Stimulated activated CD4-positive, alpha-beta T cell treated with anti-CD3 and anti-CD28 coated beads, TNF-alpha, amount 100 ng/mL, for 4 hours (primary cell): Measurements from ENCODE around the gene C6orf136.

Experiments
- DNase-seq, 3 experiments: peaks; one replicate each; pipeline ENCODE4 v3.0.0-alpha.2; 2020; ENCODE audit warnings: low read depth in 3 of 3

Gene C6orf136

DNA sequence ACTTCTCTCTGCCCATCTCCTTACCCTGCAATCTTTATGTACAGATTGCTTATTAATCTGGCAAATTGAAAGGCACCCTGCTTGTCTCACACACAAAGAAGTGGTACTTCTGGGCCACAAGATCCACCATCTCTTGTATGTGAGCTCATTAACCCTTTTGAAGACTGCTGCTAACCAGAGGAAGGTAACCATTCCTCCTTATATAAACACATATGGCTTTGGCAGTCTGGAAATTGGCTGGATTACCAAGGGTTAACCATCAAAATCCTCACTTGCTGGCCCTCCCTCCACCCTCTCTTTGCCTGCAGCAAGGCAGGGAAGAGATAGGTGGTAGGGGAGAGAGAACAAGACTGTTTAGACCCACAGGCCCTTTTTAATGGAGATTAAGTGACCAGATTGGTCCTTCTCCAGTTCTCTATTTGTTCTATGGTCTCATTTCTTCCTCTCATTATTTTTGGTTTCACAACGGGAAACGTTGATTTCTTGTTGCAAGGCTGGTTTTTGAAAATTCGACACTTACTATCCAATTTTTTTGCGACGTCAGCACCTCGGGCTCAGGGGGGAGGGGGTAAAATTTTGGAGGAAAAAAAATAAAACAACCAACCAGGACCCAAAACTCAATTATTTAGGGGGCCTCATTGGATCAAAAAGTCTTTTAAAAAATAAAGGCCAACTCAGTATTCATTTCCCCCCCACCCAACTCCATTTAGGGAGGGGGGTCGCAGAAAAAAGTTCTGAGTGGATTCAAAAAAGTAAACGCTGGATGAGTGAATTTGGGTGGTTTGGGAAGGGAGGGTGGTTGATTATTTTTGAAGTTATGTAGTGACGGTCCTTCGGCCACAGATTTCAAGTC lies 30.7 kb upstream of the C6orf136 start:
- DNase-seq = no peak

DNA sequence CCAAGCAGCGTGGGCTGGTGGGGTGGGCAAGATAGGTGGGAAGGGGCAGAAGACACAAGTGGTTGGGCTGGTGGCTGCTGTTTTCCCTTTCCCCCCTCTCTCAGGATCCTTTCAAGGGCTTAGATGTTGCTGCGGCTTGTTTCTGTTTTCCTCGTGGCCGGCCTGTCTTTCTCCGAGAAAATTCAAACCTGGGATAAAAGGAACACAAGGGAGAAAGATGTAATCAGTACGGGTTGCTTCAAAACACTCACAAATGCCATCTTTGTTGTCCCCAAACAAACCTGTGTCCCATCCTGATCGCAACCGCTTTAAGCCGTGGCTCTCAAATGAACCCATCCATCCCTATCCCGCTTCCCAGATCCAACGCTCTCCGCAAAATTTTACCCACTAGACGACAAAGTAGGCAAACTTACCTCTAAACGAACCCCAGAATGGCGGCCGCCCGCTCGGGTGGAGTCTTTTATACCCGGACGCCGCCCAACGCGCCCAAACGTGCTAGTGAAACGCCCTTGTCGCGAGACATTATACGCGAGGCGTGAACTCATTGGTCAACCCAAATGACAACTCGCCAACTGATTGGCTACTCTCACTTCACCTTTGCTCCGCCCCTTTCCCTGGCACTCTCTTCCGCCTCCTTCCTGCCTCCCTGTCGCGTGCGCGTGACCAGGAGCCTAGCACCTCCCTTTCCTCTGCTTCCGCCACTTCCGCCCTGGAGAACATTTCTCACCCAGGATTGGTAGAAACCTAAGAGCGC lies 29.9 kb upstream of the C6orf136 start, which contains the start of gene PPP1R10:
TSS of gene PPP1R10 (minus strand) at position 433 of the 754 bp plus-strand sequence. CDS start 7,299 bp downstream, outside the sequence.
- peak; percentile 85 to 98 (median 96) for DNase-seq

DNA sequence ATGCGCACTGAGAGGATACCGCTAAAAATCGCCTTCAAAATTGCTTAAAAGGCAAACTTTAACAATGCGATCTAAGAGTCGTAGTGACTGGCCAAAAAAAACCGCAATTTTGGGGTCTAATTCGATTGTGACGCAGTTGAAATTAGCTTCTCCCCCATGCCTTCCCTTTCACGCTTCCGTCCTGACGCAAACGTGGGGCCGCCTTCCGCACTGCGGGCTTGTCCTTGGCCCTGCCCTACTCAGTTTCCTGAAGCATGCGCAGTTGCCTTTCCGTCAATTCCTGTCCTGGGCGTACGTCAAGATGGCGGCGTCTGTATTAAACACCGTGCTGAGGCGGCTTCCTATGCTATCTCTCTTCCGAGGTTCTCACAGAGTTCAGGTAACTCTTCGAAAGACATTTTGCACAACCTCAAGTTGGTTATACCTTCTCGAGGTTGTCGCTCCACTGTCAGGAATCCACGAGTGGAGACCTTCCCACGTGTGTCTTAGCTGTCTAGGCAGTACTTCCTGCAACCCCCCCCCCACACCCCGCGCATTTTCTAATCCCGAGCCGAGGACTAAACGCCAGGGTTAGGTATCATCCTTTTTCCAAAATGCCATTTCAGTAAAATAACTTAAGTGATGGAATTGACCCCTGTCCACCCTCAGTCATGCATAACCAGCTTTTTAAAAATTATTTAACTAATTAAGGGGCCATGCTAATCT lies 29.2 kb upstream of the C6orf136 start, which contains the start of gene MRPS18B:
TSS of gene MRPS18B (plus strand) at position 276 of the 705 bp plus-strand sequence. CDS start at position 302, 26 bp downstream.
- peak; percentile 88 to 98 (median 93) for DNase-seq

DNA sequence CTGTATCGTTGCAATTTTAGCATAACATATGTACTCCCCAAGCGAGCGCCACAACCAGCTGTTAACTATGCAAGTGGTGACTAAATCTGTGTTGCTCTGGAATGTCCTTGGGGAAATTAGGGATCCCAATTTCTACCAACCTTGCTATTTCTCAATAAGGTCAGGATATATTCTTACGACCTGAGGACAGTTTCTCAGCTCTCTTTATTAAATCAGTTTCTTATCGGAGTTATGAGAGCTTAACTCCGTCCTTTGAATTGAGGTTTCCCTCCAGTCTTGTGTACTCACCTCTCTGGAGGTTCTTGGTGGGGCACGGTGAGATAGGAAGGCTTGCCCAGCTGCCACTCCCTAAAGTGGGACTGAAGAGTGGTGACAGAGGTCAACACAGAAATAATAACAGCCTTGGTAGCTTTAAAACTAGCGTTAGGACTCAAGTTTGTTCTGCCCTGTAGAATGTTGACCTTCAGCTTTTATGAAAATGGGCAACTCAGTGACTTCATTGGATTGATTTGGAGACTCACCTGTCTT lies 28.6 kb upstream of the C6orf136 start:
- no peak for DNase-seq

DNA sequence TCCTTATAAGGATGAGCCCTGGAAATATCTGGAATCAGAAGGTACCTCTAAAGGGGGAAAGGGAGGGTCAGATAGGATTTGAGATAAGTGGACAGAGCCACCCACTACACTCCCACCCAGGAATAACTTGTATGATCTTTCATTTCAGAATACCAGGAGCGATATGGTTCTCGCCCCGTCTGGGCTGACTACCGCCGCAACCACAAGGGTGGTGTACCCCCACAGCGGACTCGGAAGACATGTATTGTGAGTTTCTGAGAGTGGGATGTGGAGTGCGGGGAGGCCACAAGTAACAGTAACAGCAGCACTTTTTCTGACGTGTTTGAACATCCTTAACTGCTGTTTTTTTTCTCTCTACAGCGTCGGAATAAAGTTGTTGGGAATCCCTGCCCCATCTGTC lies 27.4 kb upstream of the C6orf136 start:
- no peak for DNase-seq

DNA sequence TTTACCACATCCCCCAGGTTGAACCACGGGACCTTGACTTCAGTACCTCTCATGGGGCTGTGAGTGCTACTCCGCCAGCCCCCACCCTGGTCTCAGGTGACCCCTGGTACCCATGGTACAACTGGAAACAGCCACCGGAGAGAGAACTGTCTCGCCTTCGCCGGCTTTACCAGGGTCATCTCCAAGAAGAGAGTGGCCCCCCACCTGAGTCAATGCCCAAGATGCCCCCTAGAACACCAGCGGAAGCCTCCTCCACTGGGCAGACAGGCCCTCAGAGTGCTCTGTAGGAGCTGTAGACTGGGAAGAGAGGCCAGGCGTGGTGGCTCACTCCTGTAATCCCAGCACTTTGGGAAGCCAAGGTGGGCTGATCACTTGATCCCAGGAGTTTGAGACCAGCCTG lies 21.4 kb upstream of the C6orf136 start:
- DNase-seq = no peak

DNA sequence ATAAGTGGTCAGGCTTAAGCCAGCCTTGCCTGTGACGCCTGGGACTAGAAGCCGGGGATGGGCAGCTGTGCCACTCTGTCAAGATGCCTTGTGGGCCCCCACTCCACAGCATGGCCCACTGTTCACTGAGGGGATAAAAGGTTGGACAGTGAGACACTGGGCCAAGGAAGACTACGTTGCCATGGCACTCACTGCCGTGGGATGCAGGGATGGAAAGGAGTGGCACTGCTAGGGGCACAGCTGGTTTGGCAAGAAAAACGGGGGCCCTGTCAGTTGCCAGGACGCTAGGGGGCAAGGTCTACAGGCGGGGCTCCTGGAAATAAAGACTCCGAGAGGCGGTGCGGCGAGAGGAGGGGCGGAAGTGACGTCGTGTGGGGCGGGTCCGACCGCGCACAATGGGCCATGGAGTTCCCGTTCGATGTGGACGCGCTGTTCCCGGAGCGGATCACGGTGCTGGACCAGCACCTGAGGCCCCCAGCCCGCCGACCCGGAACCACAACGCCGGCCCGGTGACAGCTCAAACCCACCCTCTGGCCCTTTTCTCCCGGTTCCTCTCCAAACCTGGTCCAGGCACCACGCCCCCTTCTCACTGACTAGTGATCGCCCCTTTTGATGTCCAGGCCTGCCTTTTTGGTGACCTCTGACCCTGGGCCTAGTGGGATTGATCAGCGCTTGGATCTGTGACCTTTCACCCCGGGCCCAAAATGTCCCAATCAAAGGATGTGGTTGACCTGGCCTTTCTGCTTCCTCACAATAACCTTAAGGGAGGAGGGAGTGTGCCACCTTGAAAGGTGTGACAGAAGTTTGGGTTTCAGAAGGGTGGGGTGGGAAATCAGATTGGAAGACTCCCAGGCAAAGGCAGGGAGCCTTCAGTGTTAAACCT lies 20.2 kb upstream of the C6orf136 start, which contains the start of gene ATAT1:
TSS of gene ATAT1 (plus strand) at position 391 of the 883 bp plus-strand sequence.
- DNase-seq = peak; percentile 77 to 85 (median 80)

DNA sequence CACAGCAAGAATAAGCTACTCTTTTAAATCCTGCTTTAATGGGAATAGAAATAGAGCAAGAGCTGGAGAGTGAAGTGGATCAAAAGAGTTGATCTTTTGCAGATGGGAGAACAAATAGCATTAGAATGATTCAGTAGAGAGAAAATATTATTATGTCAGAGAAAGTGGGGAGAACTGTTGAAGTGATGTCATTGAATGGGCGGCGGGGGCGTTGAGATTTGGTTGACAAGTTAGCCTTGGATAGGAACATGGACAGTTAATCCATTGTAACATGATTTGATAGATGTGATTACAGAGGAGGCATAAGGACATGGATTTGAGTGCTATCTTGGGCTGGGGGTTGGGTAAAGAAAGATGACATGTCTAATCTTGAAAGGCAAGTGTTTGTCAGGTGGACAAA lies 11.1 kb upstream of the C6orf136 start:
- DNase-seq = no peak

DNA sequence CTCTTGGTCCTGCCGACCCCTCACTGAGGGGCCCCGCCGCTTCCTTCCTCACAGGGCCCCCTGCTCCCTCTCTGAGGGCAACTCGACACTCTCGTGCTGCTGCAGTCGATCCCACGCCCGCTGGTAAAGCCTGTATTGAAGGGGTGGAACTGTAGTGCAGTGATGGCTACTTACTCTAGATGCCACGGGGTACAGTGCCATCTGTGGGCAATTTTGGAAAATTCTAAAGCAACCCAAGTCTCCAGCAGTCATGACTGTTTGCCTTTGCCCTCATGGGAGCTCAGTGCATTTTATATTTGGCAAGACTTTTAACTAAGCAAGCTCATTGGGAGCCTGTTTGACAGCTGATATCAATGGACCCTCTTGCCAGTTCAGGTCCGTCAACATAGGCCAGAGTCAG lies 6.5 kb upstream of the C6orf136 start:
- DNase-seq = no peak

DNA sequence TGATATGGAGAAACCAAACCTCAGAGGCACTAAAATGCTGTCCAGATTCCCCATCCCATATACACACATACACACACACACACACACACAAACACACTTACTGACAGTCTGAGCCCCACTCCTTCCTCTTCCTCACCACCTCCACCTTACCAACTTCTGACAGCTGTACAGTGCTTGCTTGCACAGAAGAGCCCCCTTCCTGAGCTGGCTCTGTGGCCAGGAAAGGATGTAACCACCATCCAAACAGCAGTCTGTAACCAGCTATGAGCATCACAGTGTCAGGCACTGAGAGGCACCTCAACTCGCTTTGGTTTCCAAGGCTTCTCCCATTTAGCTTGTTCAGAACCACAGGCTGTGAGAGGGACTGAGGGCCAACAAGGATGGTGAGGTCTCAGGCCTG lies 5.9 kb upstream of the C6orf136 start:
- no peak for DNase-seq

DNA sequence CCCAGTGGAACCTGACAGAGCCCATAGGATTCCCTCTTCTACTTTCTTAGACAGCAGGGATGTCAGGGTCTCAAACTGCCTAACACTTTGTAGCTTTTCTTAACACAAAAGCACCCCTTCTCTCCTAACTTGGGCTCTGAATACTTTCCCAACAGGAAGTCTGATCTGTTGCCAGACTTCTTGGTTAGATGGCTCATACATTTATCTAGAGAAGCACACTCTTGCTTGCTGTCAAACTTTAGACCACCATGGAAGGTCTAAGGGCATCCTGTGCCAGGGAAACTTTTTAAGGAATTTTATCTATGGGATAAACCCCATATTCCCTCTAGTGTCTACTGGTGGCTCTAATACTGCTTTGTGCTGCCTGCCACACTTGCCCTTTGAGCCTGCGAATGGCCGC lies 3.3 kb upstream of the C6orf136 start:
- DNase-seq = no peak

DNA sequence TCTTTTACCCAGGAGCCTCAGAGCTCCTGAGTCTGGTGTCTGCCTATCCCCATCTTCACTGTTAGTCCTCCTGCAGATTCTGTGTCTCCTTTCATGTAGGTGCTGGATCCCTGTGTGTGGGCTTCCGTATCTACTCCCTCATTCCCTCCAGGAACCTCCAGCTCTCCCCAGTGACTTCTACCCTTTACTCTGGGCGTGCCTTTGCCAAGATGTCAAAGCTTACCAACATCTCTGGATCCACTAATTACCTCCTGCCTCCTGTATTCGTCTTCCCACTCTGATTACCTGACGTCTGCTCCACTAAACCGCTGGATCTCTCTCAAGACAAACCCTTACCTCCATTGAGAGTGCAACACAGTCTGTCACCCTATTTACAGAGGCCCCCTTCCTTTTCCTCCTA lies 2.2 kb upstream of the C6orf136 start:
- DNase-seq = no peak

DNA sequence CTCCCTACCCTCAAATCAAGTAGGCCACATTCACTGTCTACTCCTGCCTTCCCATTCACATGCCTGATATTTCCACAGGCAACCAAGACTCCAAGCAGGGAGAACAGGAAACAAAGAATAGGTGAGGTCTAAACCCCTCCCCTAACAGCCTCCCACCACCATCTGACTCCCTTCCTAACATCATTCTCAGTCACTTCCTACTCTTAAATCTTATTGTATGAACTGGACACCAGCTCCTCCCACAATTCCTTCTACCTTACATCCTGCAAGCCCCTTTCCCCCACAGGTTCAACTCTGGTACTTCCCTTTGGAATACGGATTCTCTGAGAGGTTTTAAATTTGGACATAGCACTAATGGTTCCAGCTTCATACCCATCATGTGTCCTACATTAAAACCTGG lies 944 bp upstream of the C6orf136 start:
- DNase-seq = no peak

DNA sequence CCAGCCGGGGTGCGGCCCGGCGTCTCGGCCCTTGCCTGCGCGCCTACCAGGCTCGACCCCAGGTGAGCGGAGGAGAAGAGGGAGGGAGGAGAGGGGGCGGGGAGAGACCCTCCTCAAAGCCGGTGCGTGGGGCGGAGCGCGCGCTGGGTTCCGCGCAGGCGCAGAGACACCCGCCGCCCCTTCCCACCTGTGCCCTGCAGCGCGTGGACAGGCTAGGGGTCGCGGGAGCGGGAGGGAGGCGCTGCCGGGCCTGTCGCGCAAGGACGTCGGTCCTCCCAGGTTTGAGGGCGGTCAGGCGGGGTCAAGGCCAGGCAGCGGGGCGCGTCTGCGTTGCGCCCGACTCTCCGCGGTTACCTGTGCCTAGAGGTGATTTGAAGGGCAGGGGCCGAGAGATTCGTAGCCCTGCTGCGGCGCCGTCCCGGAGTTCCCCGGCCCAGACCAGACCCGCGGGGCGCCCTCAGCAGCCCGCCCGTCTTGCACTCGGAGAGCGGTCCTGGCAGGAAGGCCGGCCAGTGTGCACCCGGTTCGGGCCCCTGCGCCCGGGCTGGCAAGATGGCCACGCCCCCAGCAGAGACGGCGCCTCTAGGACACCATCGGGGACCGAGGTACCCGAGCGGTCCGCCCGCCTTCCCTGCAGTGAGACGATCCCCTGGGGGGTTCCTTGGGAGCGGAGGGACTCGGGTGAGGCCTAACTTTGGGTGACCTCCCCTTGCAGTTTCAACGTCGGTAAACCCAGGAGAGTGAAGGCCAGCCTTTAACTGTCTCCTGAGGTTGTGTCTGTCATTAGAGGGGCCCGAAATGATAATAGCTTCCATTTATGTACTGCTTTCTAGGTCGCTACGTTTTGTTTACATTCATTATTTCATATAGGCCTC lies 546 bp downstream of the C6orf136 start:
- DNase-seq = peak; percentile 48 to 60 (median 60)

DNA sequence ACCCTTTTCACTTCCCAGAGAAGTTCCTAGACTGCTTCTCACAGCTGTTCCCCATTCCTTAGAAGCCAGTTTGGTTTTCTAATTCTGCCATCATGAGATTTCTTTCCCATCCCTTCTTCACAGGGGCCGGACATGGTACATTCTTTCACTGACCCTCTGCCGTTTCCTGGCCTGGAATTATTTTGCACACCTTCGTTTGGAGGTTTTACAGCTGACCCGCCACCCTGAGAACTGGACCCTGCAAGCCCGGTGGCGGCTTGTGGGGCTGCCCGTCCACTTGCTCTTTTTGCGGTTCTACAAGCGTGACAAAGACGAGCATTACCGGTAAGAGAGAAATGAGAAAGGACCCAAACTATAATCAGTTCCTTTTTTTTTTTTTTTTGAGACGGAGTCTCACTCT lies 4.2 kb downstream of the C6orf136 start:
- no peak for DNase-seq

DNA sequence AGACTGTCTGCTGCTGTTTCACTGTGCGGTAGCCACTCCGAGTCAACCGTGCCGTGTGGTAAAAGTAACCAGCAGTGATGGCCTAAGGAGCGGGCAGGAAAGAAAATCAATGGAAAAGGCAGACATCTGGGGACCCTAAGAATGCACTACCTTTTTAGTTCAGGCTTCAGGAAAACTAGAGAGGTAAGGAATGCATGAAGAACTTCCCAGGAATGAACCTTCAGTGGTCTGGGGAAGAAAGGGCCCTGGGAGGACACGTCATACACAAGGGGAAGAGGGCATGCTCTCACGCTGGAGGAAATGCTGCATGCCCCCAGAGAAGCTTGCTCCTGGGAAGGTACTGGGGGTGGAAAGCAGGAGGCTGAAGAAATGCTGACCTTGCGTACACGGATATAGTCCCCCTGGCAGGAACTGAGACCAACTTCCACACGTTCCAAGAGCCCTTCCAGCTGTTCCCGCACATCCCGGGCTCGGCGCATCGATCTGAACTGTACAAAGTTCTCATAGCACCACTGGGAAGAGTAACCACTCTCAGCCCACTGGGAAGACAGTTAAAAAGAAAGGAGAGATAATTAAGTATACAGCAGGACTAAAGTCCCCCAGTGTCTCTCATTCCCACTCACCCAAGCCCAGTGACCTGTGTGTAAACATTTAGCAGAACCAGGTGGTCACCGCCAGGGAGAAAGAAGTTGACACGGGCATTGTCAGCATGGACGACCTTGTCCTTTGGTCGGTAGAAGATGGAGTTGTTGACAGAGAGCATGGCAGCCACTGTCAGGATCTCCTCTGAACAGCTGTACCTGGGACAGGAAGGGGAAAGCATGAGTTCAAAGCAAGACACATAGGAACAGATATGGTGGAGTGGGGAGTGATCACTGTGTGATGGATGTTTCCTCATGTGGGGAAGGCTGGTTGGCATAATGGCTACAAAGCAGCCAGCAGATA lies 8.1 kb downstream of the C6orf136 start:
- no peak for DNase-seq

DNA sequence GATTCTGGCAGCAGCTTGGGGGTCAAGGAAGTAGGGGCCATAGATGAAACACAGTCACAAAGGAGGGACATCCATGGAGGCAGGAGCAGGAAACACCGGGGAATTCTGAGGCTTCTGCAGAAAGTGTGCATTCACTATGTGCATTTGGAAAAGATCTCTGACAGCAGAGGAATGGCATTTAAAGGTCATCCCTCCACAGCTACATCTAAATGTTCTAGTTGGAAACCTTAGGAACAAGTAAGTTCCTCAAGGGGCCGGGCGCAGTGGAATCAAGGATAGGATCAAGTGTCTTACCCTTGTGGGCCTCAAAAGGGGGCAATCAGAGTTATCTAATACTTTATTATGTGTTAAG lies 8.8 kb downstream of the C6orf136 start:
- no peak for DNase-seq

DNA sequence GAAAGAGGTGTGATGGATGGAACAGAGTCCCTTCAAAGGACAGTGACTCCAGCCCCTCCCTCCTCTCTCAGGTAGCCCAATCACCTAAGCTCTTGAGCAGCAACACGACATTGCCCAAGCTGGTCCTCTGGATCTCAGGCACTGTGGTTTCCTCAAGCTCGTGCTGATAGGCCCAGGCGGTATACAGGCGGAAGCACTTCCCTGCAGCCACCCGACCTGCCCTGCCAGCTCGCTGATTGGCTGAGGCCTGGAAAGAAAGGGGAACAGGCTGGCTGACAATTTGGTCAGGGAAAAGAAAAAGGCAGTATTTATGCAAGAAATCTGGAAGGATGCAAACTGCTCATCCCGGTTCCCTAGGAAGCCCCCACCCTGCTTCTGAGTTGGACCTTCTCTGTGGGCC lies 9.6 kb downstream of the C6orf136 start:
- no peak for DNase-seq

DNA sequence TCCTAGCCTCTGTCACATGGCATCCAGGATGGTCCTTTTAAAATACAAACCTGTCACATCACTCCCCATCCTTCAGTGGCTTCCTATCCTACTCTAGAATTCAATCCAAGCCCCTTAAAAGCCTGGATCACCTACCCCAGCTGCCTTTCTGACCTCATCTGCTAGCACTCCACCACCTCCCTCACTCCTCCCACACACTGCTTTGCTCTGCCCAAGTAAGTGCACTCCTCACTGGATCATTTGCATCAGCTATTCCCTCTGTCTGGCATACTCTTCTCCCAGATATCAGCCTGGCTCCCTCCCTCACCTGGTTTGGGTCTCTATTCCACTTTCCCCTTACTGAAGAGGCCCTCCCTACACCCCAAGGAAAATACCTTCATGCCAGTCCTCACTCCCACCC lies 10.5 kb downstream of the C6orf136 start:
- DNase-seq = no peak
